ENCODE measurements around the gene BMPR1B.

- TF ChIP-seq CTCF (IDR thresholded peaks at IDR 0.05; ENCODE audit: control extremely low read depth in 1 of 3, insufficient read depth in 1 of 3, low read depth in 1 of 3, low read length in 3 of 3) (no peak), EZH2 (IDR thresholded peaks at IDR 0.05; ENCODE audit: low read depth, low read length, severe bottlenecking) (no peak), POLR2AphosphoS5 (IDR thresholded peaks at IDR 0.05; ENCODE audit: low read depth, low read length) (no peak), SIN3A (conservative IDR thresholded peaks at IDR 0.05 in 1 of 2, IDR thresholded peaks at IDR 0.05 in 1 of 2; ENCODE audit: low read depth in 1 of 2, low read length in 2 of 2) (no peak)
These were observed 287.7 kb downstream of the BMPR1B start for GRCh38 chr4:95045429-95045828.

Measured in H1 (cell line).